ENCODE data around the gene MAGEA11. TPM values are rescaled to one million over a fixed set of nuclear protein-coding genes. Genes with fewer than 3 reads are reported as not detected.

MAGEA11 gene
- total and polyA plus RNA-seq, 9 of the 15 experiments (the other 6 are each of a cell fraction or from before 2014, with no cell fraction given) = 0.04 to 0.18 TPM; not detected in 7

- TF ChIP-seq ZNF561 (CRISPR knock-in tag; conservative IDR thresholded peaks at IDR 0.05) = no peak
- no peak for TF ChIP-seq ZNF592 (IDR thresholded peaks at IDR 0.05)
- TF ChIP-seq SNAPC5 (CRISPR knock-in tag; IDR thresholded peaks at IDR 0.05) = no peak
- no peak for TF ChIP-seq ZC3H8 (IDR thresholded peaks at IDR 0.05)
- no peak for TF ChIP-seq CEBPG (CRISPR knock-in tag; IDR thresholded peaks at IDR 0.05)
- no peak for TF ChIP-seq CEBPG (tag; conservative IDR thresholded peaks at IDR 0.05 in 1 of 2, IDR thresholded peaks at IDR 0.05 in 1 of 2)
Measured at GRCh38 chrX:149688552-149688951, 23.3 kb upstream of the MAGEA11 start (continued).

DNA sequence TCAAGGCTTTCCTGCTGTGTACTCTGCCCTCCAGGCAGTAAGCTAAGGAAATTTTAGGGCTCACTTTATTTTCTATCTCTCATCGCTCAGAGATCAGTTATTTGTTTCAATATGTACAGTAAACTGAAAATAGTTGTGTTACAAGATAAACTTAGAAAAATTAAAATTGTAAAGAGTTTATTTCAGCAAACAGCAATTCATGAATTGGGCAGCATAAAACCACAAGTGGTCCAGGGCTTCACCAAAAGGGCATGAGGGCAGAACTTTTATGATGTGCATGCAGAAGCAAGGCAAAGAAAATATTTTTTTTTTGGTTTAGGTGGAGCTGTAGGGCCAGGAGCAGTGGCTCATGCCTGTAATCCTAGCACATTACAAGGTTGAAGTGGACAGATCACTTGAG, 20.1 kb upstream of the MAGEA11 start:
- Histone ChIP-seq H3K27me3 (ENCODE audit: control insufficient read depth in 2 of 2, insufficient read depth in 2 of 2, low read length in 2 of 2) (no peaks in the 10 kb centered on the region), H4K20me1 (replicated peaks; ENCODE audit: control insufficient read depth, insufficient read depth, low read length) (no peaks in the 10 kb centered on the region), H3K27ac (ENCODE audit: extremely low read depth, low read depth, low read length) (no peak overlapping the region), H3K9me1 (ENCODE audit: control insufficient read depth, insufficient read depth, low read length) (no peaks in the 10 kb centered on the region), H3K4me3 (no peak overlapping the region), H2AFZ (ENCODE audit: low read depth, low read length) (no peak overlapping the region), H3K79me2 (ENCODE audit: control insufficient read depth, insufficient read depth, low read length) (no peaks in the 10 kb centered on the region), H3K4me2 (ENCODE audit: insufficient read depth, low read length) (no peak overlapping the region), H3K9ac (ENCODE audit: insufficient read depth in 1 of 2, low read depth in 2 of 2, low read length in 2 of 2) (no peak overlapping the region), H3K9me3 (replicated peaks; ENCODE audit: control insufficient read depth, insufficient read depth, low read depth, low read length) (no peaks in the 10 kb centered on the region), H3K36me3 (ENCODE audit: control insufficient read depth, insufficient read depth, low read length) (no peaks in the 10 kb centered on the region), H3K4me1 (replicated peaks in 1 of 2; ENCODE audit: control insufficient read depth in 2 of 2, insufficient read depth in 2 of 2, low read length in 2 of 2) (no peaks in the 10 kb centered on the region)
- BruUV-seq (replicated peaks) = no TSS peak
- no peak for ATAC-seq
- 0% methylated on average over 1 of the region's 1 CpG for WGBS (ENCODE audit: insufficient coverage, low coverage, missing lambda C conversion rate)
- POLR2A ChIA-PET = no interaction called here
- FAIRE-seq = no peak
- intact Hi-C loops (cut with micrococcal nuclease) = no loop called here
- CTCF ChIA-PET (ENCODE audit: low intra/inter-chr PET ratio) = no interaction called here
- no peak for DNase-seq (ENCODE audit: extremely low read depth in 1 of 4, low spot score in 3 of 4)
- in situ Hi-C loops (cut with MboI) = no loop called here
- TF ChIP-seq RAD51 (IDR thresholded peaks at IDR 0.05; ENCODE audit: borderline replicate concordance, low read depth) = no peak
- TF ChIP-seq ZNF143 (CRISPR knock-in tag; IDR thresholded peaks at IDR 0.05) = no peak
- no peak for TF ChIP-seq NR2C1 (IDR thresholded peaks at IDR 0.05)
- no peak for TF ChIP-seq NR2C1 (tag; IDR thresholded peaks at IDR 0.05)
- TF ChIP-seq IFI16 (CRISPR knock-in tag; IDR thresholded peaks at IDR 0.05) = no peak
- no peak for TF ChIP-seq ZNF512 (tag; IDR thresholded peaks at IDR 0.05)
- no peak for TF ChIP-seq ZNF395 (CRISPR knock-in tag; IDR thresholded peaks at IDR 0.05)
- no peak for TF ChIP-seq SMC3 (conservative IDR thresholded peaks at IDR 0.05; ENCODE audit: insufficient read depth, low read depth, low read length)

Measured in K562 (cell line).